Raji (cell line): ENCODE measurements around the gene UBE2V1.

Experiments used
- POLR2A ChIP-seq: IDR thresholded peaks from 2 replicates; pipeline ENCODE4 v1.6.1; 2011; ENCODE audit warnings: low read depth, low read length, control low read depth; ENCODE audit not compliant: insufficient read depth

The UBE2V1 gene

GRCh38 chr20:50038574-50038991, 74.4 kb downstream of the UBE2V1 start:
- TF ChIP-seq POLR2A = no peak

DNA sequence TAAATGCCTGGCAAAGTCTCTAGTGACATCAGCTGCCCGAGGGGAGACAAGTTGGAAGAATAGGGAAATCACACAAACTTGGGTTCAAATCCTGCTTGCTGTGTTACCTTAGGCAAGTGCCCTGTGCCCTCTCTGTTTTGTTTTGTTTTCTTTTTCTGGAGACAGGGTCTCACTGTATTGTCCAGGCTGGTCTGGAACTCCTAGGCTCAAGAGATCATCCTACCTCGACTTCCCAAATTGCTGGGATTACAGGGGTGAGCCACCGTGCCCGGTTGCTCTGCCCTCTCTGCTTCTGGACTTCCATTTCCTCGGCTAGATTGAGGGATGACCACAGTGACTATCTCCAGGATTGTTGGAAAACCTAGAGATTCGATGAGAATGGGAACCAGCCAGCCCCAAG, 74.8 kb downstream of the UBE2V1 start:
- no peak for TF ChIP-seq POLR2A

GRCh38 chr20:50037575-50037974, 75.4 kb downstream of the UBE2V1 start:
- no peak for TF ChIP-seq POLR2A

GRCh38 chr20:50037123-50037522, 75.8 kb downstream of the UBE2V1 start:
- no peak for TF ChIP-seq POLR2A

DNA sequence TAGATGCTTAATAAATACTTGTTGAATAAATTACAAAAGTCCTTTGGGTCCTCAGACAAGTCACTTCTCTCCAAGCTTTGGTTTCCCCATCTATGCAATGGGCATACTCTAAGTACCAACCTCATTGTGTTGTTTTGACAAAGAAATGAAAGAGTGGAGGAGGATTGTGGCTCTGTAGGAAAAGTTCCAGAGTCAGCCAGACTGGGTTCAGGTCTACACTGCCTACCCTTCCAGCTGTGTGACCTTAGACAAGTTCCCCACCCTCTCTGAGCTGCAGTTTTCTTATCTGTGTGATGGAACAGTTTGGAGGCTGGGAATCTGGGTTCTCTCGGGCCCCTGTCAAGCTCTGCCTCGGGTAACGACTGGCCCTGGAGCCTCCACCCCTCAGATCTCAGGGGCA, 76.2 kb downstream of the UBE2V1 start:
- no peak for TF ChIP-seq POLR2A

DNA sequence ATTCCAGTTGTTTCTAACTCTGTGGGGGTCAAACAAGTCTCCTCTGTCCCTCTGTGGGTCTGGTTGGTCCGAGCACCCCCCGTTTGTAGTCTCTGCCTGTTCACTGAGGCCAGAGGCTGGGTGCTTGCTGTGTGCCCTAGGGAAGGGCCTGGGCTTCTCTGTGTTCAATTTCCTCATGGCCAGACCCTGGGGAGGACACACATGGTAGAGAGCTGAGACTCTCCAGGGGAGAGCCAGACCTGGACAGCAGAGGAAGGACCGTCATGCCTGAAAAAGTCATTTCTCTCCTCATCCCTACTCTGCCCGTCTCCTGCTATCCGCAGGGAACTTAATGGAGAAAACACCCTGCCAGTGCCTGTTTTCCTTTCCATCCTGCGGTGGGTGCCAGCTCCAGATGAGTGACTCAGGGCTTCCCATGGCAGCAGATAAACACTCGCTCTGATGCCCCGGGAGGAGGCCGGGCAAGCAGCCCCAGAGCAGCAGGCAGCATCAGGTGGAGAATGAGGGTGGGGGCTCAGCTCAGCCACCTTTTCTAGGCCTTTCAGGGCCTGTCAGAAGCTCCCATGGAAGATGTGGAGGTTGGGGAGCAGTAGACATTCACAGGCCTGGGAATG, 78.3 kb downstream of the UBE2V1 start:
- no peak for TF ChIP-seq POLR2A

DNA sequence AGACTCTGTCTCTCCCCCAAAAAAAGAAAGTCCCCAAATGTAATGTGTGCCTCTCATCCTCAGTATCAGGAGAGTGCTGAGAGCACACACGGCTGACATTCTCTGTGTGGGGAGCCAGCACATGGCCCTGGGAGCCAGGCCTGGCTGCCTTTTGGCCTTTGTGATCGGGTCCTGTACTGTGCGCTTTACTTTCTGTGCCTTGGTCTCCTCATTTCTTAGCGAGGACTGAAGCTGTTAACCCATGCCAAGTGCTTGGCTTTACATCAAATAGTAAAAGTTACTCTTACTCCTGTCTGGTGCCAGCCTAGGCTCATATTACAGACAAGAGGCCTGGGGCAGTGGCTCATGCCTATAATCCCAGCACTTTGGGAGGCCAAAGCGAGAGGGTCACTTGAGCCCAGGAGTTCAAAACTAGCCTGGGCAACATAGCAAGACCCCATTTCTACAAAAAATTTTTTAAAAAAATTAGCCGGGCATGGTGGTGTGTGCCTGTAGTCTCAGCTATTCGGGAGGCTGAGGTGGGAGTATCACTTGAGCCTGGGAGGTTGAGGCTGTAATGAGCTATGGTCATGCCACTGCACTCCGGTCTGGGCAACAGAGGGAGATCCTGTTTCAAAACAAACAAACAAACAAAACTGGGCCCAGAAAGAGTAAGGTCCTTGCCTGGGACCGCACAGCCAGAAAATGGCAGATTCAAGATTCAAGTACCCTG, 79.8 kb downstream of the UBE2V1 start:
- TF ChIP-seq POLR2A = no peak
